ENCODE results near the gene MAP3K1. TPM values are rescaled to one million over a fixed set of nuclear protein-coding genes. Genes with fewer than 3 reads are reported as not detected.

Gene MAP3K1
- total RNA-seq, 1 donor: 125 TPM

DNA sequence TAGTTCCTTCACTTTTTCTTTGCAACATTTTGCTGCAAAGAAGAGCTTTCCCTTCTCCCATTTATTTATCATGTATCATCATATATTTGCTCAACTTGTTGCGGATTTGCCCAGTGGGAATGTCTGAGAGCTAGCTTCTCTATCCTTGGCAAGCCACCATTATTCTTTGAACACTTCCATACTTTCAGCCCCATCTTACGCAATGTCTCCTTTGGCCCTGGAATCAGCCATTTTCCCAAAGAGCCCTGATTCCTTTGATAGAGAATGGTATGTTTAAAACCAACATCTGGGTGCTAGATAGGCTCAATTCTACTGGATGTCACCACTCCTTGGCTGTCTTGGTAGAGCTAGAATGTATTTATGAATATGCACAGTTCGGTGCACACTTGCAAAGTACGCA, 81.4 kb downstream of the MAP3K1 start:
- Histone ChIP-seq H3K27me3 (ENCODE audit: insufficient read depth, low read length) (no peaks in the 10 kb centered on the region), H3K9me3 (ENCODE audit: low read depth, low read length) (no peaks in the 10 kb centered on the region), H3K4me1 (ENCODE audit: insufficient read depth, low read length) (peaks cover 8% of the 10 kb centered on the region), H3K4me3 (ENCODE audit: low read length) (no peak overlapping the region)

- H3K4me1 ChIP-seq (ENCODE audit: insufficient read depth, low read length): peaks cover 8% of the 10 kb centered on the region
- H3K9me3 ChIP-seq (ENCODE audit: low read depth, low read length): no peaks in the 10 kb centered on the region
Measured at GRCh38 chr5:56898213-56898612, 82.9 kb downstream of the MAP3K1 start.

GRCh38 chr5:56900395-56900794, 85.0 kb downstream of the MAP3K1 start:
- Histone ChIP-seq H3K27me3 (ENCODE audit: insufficient read depth, low read length) (no peaks in the 10 kb centered on the region), H3K4me3 (ENCODE audit: low read length) (no peak overlapping the region), H3K4me1 (ENCODE audit: insufficient read depth, low read length) (peaks cover 8% of the 10 kb centered on the region), H3K9me3 (ENCODE audit: low read depth, low read length) (no peaks in the 10 kb centered on the region)

More at GRCh38 chr5:56898213-56898612, 82.9 kb downstream of the MAP3K1 start:
- Histone ChIP-seq H3K4me3 (ENCODE audit: low read length) (no peak overlapping the region), H3K27me3 (ENCODE audit: insufficient read depth, low read length) (no peaks in the 10 kb centered on the region)

GRCh38 chr5:56900858-56901578, 85.7 kb downstream of the MAP3K1 start:
- H3K4me1 ChIP-seq (ENCODE audit: insufficient read depth, low read length): peaks cover 8% of the 10 kb centered on the region
- no peaks in the 10 kb centered on the region for H3K9me3 ChIP-seq (ENCODE audit: low read depth, low read length)
- no peaks in the 10 kb centered on the region for H3K27me3 ChIP-seq (ENCODE audit: insufficient read depth, low read length)

GRCh38 chr5:56908942-56909293, 93.6 kb downstream of the MAP3K1 start:
- Histone ChIP-seq H3K27me3 (ENCODE audit: insufficient read depth, low read length) (no peaks in the 10 kb centered on the region), H3K9me3 (ENCODE audit: low read depth, low read length) (no peaks in the 10 kb centered on the region), H3K4me1 (ENCODE audit: insufficient read depth, low read length) (peaks cover 19% of the 10 kb centered on the region), H3K4me3 (ENCODE audit: low read length) (peak overlapping the region; percentile 58)

More at GRCh38 chr5:56900858-56901578, 85.7 kb downstream of the MAP3K1 start:
- no peak overlapping the region for H3K4me3 ChIP-seq (ENCODE audit: low read length)

GRCh38 chr5:56909294-56910209, 94.2 kb downstream of the MAP3K1 start, which contains the start of gene SETD9:
Gene SETD9, plus strand, starts transcription at chr5:56909596. Its CDS starts 50 bp downstream, at chr5:56909646.
- no peaks in the 10 kb centered on the region for H3K27me3 ChIP-seq (ENCODE audit: insufficient read depth, low read length)
- H3K4me1 ChIP-seq (ENCODE audit: insufficient read depth, low read length): peaks cover 19% of the 10 kb centered on the region
- no peaks in the 10 kb centered on the region for H3K9me3 ChIP-seq (ENCODE audit: low read depth, low read length)
- H3K4me3 ChIP-seq (ENCODE audit: low read length): peak within 1 kb of the TSS; percentile 58

DNA sequence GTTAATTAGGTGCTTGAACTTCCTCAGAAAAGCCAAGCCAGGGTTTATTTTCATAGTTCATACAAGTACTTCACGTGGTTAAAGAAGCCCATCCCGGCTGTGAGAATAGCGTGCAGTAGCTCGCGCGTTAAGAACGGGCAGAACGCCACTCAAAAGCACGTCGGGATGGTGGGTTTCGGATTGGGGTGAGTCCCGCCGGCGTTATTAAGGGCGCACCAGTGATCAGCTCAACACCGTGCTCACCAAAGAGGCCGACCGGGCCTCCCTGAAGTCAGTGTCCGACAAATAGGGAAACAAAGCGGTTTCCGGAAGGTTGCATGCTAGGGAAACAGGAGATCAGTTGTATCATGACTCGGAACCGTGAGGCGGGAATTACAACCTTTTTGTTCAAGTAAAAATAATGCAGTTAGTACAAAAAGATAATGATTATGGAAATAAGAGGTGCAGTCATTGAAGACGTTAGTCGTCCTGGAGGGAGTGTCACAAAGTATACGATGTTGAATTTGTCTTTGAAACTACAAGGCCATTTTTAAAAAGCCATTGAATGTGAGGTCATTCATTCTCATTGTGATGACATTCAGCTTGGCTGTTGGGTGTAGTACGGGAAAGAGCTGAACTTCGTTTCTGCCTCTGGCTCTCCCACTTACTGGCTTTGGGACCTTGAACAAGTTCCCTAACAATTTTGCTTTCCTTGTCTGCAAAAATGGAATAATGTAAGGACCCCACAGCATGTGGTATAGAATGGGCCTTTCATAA, 95.0 kb downstream of the MAP3K1 start:
- H3K4me3 ChIP-seq (ENCODE audit: low read length): peak overlapping the region; percentile 58
- peaks cover 19% of the 10 kb centered on the region for H3K4me1 ChIP-seq (ENCODE audit: insufficient read depth, low read length)
- no peaks in the 10 kb centered on the region for H3K9me3 ChIP-seq (ENCODE audit: low read depth, low read length)

DNA sequence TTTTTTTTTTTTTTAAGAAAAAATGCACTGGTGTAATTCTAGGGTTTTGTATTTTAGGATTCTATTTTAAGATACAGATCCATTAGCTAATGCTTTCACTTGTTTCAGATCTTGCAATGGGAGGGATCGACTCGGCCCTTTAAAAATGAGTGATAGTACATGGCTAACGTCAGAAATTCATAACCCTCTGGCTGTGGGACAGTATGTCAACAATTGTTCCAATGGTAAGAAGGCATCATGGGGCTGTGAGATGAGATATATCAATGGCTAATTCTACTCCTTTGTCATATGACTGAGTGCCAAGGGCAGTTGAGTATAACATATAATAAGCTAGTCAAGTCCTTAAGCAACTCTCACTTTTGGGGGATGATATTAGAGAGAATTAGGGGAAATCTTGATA, 98.4 kb downstream of the MAP3K1 start:
- no peaks in the 10 kb centered on the region for H3K27me3 ChIP-seq (ENCODE audit: insufficient read depth, low read length)
- peaks cover 12% of the 10 kb centered on the region for H3K4me1 ChIP-seq (ENCODE audit: insufficient read depth, low read length)
- H3K4me3 ChIP-seq (ENCODE audit: low read length): no peak overlapping the region
- H3K9me3 ChIP-seq (ENCODE audit: low read depth, low read length): no peaks in the 10 kb centered on the region

More for the DNA sequence above, 95.0 kb downstream of the MAP3K1 start:
- no peaks in the 10 kb centered on the region for H3K27me3 ChIP-seq (ENCODE audit: insufficient read depth, low read length)

GRCh38 chr5:56914678-56915077, 99.3 kb downstream of the MAP3K1 start:
- no peaks in the 10 kb centered on the region for H3K9me3 ChIP-seq (ENCODE audit: low read depth, low read length)
- H3K4me1 ChIP-seq (ENCODE audit: insufficient read depth, low read length): peaks cover 7% of the 10 kb centered on the region
- no peak overlapping the region for H3K4me3 ChIP-seq (ENCODE audit: low read length)
- H3K27me3 ChIP-seq (ENCODE audit: insufficient read depth, low read length): no peaks in the 10 kb centered on the region

- Histone ChIP-seq H3K9me3 (ENCODE audit: low read depth, low read length) (no peaks in the 10 kb centered on the region), H3K4me1 (ENCODE audit: insufficient read depth, low read length) (no peaks in the 10 kb centered on the region), H3K27me3 (ENCODE audit: insufficient read depth, low read length) (no peaks in the 10 kb centered on the region), H3K4me3 (ENCODE audit: low read length) (no peak overlapping the region)
Measured at GRCh38 chr5:56917534-56917933, 102.2 kb downstream of the MAP3K1 start.

DNA sequence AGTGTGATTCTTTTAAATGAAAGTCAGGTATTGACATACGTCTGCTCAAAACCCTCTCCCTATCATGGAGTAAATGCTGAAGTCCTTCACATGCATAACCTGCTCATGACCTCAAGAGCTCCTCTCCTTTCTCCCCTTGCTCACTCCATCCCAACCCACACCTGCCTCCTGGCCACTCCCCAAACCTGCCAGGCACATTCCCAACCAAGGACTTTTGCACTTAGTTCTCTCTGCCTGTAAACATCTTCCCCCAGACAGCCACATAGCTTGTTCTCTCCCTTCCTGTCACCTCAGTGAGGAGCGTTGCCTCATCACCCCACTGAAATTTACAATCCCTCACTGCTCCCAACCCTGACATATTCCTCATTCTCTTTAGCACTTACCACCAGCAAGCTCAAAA, 102.7 kb downstream of the MAP3K1 start:
- no peaks in the 10 kb centered on the region for H3K4me1 ChIP-seq (ENCODE audit: insufficient read depth, low read length)
- H3K27me3 ChIP-seq (ENCODE audit: insufficient read depth, low read length): no peaks in the 10 kb centered on the region
- H3K9me3 ChIP-seq (ENCODE audit: low read depth, low read length): no peaks in the 10 kb centered on the region
- H3K4me3 ChIP-seq (ENCODE audit: low read length): no peak overlapping the region

- H3K9me3 ChIP-seq (ENCODE audit: low read depth, low read length): no peaks in the 10 kb centered on the region
- no peak overlapping the region for H3K4me3 ChIP-seq (ENCODE audit: low read length)
- no peaks in the 10 kb centered on the region for H3K27me3 ChIP-seq (ENCODE audit: insufficient read depth, low read length)
- H3K4me1 ChIP-seq (ENCODE audit: insufficient read depth, low read length): no peaks in the 10 kb centered on the region
Measured at GRCh38 chr5:56919942-56920662, 104.8 kb downstream of the MAP3K1 start.

- H3K4me3 ChIP-seq (ENCODE audit: low read length): no peak overlapping the region
- H3K27me3 ChIP-seq (ENCODE audit: insufficient read depth, low read length): no peaks in the 10 kb centered on the region
- no peaks in the 10 kb centered on the region for H3K9me3 ChIP-seq (ENCODE audit: low read depth, low read length)
- no peaks in the 10 kb centered on the region for H3K4me1 ChIP-seq (ENCODE audit: insufficient read depth, low read length)
Measured at GRCh38 chr5:56922922-56923321, 107.6 kb downstream of the MAP3K1 start.

- Histone ChIP-seq H3K9me3 (ENCODE audit: low read depth, low read length) (no peaks in the 10 kb centered on the region), H3K27me3 (ENCODE audit: insufficient read depth, low read length) (no peaks in the 10 kb centered on the region), H3K4me1 (ENCODE audit: insufficient read depth, low read length) (no peaks in the 10 kb centered on the region), H3K4me3 (ENCODE audit: low read length) (no peak overlapping the region)
Measured at GRCh38 chr5:56934325-56934724, 119.0 kb downstream of the MAP3K1 start.

Measured in mononuclear cell (primary cell).